AG08395 (cell line): ENCODE results near the gene TMEM119.

Experiments
- DNase-seq: peaks from one replicate; pipeline ENCODE4 v3.0.0; 2012; ENCODE audit warnings: mixed read lengths, low spot score

Gene TMEM119

DNA sequence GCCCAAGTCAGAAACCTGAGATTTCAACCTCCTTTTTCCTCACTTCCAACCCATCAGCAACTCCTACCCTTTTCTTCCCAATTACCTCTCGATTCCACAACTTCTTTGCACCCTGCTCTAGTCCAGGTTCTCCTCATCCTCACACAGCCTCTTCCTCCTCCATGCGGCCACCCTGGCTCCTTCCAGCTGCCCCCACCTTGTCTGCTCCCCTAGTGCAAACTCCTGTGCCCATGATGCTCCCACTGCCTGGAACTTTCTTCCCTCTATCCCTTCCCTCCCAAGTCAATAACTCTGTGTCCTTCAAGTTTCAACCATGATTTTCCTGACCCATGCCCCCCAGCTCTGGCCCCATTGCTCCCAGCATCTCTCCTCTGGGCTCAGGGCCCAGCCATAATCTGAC lies 18.5 kb upstream of the TMEM119 start:
- no peak for DNase-seq

GRCh38 chr12:108615918-108616317 lies 18.0 kb upstream of the TMEM119 start:
- no peak for DNase-seq

- DNase-seq = no peak
Observed at GRCh38 chr12:108614639-108615038, 16.8 kb upstream of the TMEM119 start.

- DNase-seq = no peak
Observed at GRCh38 chr12:108614041-108614440, 16.2 kb upstream of the TMEM119 start.

DNA sequence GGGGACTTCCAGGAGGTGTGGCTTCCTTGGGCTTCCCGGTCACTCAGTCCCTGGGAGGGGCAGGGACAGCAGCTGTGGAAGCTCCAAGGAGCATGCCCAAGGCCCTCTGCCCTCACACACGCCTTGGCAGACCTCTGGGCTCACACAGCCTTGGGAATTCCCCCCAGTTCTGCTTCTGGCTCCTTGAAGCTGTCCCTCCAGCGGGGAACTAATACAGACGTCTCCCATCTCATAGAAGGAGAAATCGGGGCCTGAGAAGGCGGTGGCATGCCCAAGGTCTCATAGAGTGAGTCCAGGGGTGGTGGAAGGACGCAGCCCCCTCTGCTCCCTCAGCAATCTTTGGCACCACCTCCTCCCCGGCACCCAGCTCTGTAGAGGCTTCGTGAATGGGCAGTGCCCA lies 15.7 kb upstream of the TMEM119 start:
- no peak for DNase-seq

DNA sequence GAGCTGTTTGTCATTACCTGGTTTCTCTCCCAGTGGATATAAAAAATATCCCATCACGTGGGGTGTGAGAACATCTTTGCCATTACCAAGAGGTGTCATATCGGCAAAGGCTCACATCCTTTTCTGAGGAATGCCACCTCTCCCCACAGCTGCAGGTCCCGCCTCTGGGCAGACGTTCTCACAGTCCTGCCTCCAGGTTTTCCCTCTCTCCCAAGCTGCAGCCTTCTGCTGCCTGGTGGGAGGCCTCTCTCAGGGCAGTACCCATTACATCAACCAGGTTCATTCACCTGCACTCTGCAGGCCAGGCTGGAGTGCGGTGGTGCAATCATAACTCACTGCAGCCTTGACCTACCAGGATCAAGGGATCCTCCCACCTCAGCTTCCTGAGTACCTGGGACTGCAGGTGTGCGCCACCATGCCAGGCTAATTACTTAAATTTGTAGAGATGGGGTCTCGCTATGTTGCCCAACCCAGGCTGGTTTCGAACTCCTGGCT lies 15.0 kb upstream of the TMEM119 start:
- DNase-seq = no peak

DNA sequence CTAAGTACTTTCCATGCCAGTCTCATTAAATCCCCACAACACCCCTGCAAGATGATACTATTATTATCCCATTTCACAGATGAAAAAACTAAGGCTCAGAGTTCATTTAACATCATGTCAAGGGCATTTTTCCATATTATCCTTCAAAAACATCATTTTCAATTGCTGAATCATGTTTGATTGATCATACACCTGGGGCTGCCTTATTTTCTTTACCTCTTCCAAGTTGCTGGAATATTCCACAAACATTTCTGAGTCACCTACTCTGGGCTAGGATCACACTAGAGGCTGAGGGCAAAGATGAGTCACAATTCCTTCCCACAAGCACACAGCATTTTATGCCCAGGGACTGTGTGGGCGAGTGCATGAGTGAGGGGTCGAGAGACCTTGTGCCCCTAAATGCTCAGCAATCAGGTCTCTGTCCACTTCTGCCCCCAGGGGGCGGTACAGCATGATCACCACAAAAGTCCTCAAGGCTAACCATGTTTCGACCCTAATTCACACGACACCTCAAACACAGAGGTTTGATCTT lies 14.1 kb upstream of the TMEM119 start:
- DNase-seq = peak; percentile 85

- DNase-seq = no peak
Observed at GRCh38 chr12:108610856-108611605, 13.1 kb upstream of the TMEM119 start.

DNA sequence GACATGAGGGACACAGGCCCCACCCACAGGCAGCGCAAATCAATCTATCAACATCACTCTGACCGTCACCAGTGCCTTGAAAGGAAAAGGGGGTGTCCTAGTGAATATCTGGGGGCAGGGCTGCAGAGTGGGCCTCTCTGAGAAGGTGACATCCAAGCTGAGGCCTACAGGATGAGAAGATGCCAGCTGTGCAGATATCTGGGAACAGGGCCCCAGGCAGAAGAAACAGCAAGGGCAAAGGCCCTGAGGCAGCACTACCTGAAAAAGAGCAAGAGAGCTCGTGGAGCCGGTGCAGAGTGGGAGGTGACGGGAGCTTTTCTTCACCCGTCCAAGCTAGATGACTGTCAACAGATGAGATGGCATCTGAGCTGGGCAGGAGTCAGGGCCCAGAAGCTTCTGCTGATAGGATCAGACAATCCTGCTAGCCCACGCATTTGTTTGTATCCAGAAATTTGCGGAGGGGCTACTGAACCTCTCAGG lies 12.5 kb upstream of the TMEM119 start:
- DNase-seq = no peak

DNA sequence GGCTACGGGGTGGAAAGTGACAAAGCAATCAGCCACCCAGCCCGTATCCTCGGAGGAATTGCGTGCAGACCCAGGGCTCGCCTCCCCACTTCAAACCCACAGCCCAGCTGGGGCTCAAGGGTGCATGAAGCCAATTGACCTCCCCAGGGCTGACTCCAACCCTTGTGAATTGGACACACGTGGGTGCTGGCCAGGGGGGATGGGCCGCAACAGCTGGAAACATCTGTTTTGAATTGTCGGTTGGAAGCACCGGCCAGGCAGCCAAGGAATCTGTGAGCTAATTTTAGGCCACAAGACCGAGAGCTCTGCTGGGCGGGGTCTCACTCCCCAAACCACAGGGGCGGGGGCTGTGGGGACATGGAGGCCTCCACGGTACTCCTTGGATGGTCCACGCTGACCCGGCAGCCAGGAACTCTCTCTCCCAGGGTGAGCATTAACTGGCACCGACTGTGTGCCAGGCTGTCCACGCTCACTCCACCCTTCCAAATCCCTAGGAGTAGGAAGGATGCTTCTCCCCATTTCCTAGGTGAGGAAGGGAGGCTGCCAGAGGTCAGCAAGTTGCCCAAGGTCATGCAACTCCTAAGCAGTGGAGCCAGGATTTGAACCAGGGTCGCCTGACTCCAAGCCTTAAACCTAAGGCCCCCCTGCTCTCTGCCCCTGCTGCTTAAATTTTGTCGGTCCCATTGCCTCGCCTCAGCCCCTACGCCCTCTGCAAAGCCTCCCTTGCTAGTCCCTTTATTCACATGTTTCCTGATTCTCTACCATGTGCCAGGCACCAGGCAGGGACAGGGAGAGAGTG lies 11.9 kb upstream of the TMEM119 start:
- DNase-seq = peak; percentile 80

DNA sequence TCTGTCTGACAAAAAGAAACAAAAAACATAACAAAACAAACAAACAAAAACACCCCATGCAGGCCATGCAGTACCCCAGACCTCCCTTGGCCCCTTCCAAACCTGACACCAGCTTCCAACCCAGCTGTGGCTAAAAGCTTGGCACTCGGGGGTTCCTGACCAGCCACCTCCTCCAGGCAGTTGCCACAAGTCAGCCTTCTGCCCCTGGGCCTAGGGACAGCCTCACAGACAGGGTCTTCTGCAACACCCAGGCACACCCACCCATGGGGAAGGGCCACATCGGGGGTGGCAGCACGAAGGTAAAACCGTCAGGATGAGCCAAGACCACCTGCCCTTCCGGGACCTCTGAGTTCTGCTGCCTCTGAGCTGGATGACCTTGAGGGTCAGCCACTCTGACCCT lies 10.7 kb upstream of the TMEM119 start:
- DNase-seq = no peak

DNA sequence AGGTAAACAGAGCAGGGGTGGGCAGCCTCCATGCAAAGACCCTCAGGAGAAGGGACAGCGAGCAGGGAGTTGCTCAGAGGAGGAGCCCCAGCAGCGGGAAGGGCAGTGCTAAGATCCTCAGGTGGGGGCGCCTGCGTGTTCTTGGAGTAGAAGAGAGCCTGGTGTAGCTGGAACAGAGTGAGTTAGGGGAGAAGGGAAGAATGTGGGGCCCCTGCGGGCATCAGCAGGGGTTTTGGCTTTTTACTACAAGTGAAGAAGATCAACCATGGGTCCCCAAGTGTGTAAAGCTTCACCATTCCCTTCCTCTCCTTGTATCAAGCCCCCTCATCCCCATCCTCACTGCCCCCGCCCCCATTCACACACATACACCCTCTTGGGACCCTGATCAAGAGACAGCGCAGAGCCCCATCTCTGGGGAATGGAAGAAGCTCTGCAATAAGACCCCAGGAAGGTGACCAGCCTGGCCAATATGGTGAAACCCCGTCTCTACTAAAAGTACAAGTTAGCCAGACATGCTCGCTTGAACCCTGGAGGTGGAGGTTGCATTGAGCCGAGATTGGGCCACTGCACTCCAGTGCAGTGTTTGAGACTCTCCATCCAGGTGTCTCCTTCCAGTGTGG lies 10.2 kb upstream of the TMEM119 start:
- DNase-seq = no peak

DNA sequence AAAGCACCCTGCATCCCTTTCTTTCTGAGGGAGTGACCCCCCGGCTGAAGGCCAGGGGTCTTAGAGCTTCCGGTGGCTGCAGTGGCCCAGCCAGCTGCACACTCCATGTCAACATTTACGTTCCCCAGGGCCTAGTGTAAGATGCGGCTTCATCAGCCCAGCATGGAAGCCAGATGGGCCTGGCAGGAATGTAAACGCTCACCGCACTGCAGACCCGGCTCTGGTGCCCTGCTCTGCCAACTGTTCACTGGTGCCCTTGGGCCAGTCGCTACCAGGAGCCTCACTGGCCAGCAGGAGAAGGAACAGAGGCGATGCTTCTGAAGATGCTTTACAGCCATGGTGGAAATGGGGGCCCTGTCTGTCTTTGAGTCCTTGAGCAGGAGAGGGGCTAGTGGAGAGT lies 8.6 kb upstream of the TMEM119 start:
- no peak for DNase-seq

GRCh38 chr12:108605690-108606406 lies 8.0 kb upstream of the TMEM119 start:
- DNase-seq = no peak

- DNase-seq = no peak
Observed at GRCh38 chr12:108605000-108605689, 7.3 kb upstream of the TMEM119 start.

DNA sequence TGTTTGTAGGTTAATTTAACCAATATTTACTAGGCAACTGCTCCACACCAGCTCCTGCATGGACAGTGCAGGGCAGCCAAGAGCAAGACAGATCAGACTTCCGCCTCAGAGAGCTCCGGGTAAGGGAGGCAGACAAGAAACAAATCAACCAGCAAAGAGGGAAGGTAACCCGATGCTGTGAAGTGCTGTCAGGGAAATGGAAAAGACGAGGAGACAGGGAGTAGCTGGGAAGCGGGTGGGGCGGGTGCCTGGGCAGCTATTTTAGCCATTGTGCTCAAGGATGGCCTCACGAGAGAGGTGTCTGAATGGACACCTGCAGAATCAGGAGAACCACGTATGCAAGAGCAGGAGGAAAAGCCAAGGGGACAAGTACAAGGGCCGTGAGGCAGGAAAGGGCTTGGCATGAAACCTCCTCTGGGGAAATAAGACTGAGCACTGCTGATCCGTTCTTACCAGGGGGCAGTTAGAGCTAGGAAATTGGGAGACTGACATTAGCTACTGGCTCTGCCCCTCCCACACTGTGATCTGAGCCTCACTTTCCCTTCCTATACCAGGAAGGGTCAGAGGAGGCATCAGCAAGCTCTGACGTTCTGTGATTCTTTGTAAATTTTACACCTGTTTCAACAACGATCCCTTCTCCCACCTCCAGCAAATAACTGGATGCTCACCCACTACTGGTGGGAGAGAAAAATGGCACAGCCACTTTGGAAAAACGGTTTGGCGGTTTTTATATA lies 6.5 kb upstream of the TMEM119 start:
- no peak for DNase-seq

GRCh38 chr12:108603743-108604142 lies 5.9 kb upstream of the TMEM119 start:
- DNase-seq = no peak

DNA sequence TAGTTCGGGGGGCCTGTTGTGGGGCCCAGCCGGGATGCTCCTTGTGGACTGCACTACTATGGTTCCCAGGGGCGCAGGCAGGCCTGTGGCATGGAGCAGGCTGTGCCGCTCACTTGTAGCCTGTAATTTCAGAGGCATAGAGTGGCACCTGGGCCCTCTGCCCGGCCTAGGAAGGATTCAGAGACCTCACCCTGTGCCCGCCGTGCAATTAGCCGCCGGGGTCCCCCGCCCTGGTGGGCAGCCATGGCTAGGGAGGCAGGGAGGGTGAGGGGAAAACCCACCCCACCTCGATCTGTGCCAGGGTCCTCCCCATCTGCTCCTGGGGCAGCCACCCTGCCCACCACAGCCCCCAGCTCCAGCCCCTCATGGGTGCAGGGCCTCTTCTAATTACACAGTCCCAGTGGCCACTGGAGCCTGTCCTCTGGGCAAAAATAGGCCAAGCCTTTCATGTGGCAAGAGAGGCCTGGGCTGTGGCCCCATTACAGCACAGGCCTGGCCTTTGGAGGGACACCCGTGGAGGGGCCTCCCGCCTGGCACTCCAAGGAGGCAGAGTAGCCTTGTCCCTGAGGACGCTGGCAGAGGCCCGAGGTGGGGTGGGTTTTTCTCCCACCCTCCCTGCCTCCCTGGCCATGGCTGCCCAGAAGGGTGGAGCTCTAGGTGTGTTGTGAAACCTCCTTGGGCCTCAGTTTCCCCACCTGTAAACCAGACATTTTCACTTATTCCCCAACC lies 5.3 kb upstream of the TMEM119 start:
- no peak for DNase-seq

DNA sequence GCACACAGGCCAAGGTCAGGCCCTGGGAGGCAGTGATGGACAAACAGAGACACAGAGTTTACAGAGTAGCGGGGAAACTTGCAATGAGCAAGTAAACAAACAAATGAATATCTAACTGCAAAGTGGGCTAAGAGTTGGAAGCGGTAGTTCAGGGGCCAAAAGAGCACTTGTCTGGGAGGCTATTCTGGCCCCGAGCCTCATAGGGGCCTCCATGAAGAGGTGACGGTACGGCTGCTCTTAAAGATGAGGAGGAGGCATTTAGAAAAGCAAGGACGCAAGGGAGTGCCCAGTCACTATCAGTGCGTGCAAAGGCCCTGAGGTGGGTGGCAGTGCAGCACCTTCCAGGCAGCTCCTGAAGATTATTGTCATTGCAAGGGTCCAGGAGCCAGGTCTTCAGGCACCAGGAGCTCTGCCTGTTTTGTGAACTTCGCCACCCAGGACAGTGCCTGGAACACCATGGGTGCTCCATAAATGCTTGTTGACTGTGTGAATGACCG lies 4.4 kb upstream of the TMEM119 start:
- no peak for DNase-seq

DNA sequence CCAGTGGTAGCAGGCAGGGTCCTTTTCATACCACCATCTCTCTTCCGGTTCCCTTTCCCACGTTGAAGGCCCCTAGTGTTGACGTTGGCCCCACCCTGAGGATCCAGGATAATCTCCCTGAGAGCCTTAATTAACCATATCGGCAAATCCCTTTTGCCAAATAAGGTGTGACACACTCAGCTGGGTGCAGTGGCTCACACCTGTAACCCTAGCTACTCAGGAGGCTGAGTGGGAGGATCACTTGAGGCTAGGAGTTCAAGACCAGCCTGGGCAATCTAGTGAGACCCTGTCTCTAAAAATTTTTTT lies 2.8 kb upstream of the TMEM119 start:
- DNase-seq = no peak
